ENCODE results near the gene ZMYND8.

- TF ChIP-seq CTCF (IDR thresholded peaks at IDR 0.05 in 2 of 3, conservative IDR thresholded peaks at IDR 0.05 in 1 of 3; ENCODE audit: borderline replicate concordance in 1 of 3, insufficient read depth in 1 of 3, low read depth in 2 of 3, low read length in 2 of 3) (no peak), RAD21 (IDR thresholded peaks at IDR 0.05; ENCODE audit: low read depth) (no peak), JUND (IDR thresholded peaks at IDR 0.05) (no peak), MAX (IDR thresholded peaks at IDR 0.05) (no peak), POLR2A (IDR thresholded peaks at IDR 0.05; ENCODE audit: borderline replicate concordance, extremely low read depth, insufficient read depth, insufficient read length) (no peak), ZBTB33 (IDR thresholded peaks at IDR 0.05; ENCODE audit: extremely low read depth, insufficient replicate concordance, low read length) (no peak), YY1 (IDR thresholded peaks at IDR 0.05; ENCODE audit: extremely low read depth, insufficient replicate concordance, low read depth, low read length) (no peak), EZH2 (IDR thresholded peaks at IDR 0.05) (no peak), SP1 (IDR thresholded peaks at IDR 0.05; ENCODE audit: low read depth) (no peak), EGR1 (IDR thresholded peaks at IDR 0.05; ENCODE audit: low read depth) (no peak), POLR2AphosphoS5 (IDR thresholded peaks at IDR 0.05; ENCODE audit: low read depth, low read length) (no peak), ATF3 (IDR thresholded peaks at IDR 0.05) (no peak), ZFX (IDR thresholded peaks at IDR 0.05) (no peak), REST (IDR thresholded peaks at IDR 0.05; ENCODE audit: low read depth) (no peak)
Measured at GRCh38 chr20:47328129-47328528, 28.4 kb downstream of the ZMYND8 start.

Data from HCT116 (cell line).